ENCODE results near the gene MYCBP. TPM values are rescaled to one million over a fixed set of nuclear protein-coding genes. Genes with fewer than 3 reads are reported as not detected.
A peak's percentile ranks its signal among the peaks of the same experiment; 100 is the strongest.

Gene MYCBP, protein sequence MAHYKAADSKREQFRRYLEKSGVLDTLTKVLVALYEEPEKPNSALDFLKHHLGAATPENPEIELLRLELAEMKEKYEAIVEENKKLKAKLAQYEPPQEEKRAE
- 11.5 and 12.0 TPM in 2 replicates for total RNA-seq

DNA sequence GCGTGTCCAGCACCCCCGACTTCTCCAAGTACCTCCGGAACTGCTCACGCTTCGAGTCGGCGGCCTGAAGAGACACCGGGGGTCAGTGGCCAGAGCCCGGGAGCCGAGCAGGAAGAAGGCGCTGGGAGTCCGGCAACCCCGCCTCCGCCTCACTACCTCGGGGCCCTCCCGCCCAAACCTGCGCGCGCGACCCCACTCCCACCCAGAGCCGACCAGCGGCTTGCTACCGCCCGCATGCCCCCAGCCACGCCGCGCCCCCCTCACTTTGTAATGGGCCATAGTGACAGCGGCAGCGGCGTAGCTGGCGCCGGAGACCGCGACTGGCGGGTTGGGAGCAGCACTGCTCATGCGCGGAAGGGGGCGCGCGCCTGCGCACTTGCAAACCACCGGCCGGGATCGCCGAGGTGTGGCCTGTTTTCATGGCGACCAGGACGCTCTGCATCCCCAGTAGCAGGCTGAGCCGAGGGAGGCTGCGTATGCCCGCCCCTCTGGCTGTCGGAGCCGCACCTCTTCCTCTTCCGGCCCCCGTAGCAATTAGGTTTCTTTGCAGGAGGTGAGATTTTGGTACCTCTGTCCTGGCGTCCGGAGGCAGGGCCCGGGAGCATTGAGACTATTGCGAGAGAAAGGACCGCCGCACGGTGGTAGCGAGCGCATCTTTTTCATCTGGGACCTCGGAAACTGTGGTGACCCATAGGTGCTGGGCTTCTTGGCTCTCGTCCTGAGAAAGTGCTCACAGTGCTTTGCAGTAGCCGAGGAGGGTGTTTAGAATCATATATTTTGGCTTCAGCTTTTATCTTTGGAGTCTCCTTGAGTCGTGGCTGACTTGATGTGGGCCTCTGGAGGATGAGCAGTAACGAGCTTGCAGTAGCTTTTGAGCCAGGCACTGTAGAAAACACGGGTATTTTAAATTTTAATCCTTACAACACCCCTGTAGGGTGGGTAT is at the start of gene MYCBP:
Gene MYCBP (minus strand): TSS at position 322 of the 943 bp plus-strand sequence. CDS start 43 bp downstream, at position 279.
- peak; percentile 85 for DNase-seq (ENCODE audit: low read depth)
- Histone ChIP-seq H3K4me3 (ENCODE audit: low read depth, low read length) (peak within 1 kb of the TSS; percentile 88), H3K27me3 (ENCODE audit: control insufficient read depth, insufficient read depth, low read length) (no peaks in the 10 kb centered on the region), H3K36me3 (ENCODE audit: control insufficient read depth, insufficient read depth, low read length) (no peaks in the 10 kb centered on the region)
- TF ChIP-seq, protein P1, sequence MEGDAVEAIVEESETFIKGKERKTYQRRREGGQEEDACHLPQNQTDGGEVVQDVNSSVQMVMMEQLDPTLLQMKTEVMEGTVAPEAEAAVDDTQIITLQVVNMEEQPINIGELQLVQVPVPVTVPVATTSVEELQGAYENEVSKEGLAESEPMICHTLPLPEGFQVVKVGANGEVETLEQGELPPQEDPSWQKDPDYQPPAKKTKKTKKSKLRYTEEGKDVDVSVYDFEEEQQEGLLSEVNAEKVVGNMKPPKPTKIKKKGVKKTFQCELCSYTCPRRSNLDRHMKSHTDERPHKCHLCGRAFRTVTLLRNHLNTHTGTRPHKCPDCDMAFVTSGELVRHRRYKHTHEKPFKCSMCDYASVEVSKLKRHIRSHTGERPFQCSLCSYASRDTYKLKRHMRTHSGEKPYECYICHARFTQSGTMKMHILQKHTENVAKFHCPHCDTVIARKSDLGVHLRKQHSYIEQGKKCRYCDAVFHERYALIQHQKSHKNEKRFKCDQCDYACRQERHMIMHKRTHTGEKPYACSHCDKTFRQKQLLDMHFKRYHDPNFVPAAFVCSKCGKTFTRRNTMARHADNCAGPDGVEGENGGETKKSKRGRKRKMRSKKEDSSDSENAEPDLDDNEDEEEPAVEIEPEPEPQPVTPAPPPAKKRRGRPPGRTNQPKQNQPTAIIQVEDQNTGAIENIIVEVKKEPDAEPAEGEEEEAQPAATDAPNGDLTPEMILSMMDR (IDR thresholded peaks at IDR 0.05; ENCODE audit: insufficient read depth, low read length, poor library complexity, severe bottlenecking): no peak

DNA sequence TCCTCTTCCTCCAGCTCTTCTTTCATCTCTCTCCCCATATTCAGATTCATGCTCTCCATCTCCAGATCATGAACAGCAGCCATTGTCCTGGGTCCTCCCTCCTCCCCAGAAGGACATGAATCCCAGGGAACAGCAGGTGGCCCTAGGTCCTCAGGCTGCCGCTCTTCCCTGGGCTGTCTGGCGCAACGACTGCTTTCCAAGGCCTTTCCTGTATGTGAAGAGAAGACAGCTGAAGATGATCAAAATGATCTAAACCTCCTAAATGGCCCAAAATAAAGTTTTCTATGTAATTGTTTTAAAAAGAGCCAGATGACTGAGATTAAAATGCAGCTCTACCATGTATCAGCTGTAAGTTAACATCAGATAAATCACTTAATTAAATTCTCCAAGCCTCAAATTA is 46.0 kb upstream of the MYCBP start:
- Histone ChIP-seq H3K4me3 (ENCODE audit: low read depth, low read length) (no peak overlapping the region), H3K36me3 (ENCODE audit: control insufficient read depth, insufficient read depth, low read length) (no peaks in the 10 kb centered on the region), H3K27me3 (ENCODE audit: control insufficient read depth, insufficient read depth, low read length) (no peaks in the 10 kb centered on the region)
- no peak for DNase-seq (ENCODE audit: low read depth)
- TF ChIP-seq, protein P1 (IDR thresholded peaks at IDR 0.05; ENCODE audit: insufficient read depth, low read length, poor library complexity, severe bottlenecking): no peak

DNA sequence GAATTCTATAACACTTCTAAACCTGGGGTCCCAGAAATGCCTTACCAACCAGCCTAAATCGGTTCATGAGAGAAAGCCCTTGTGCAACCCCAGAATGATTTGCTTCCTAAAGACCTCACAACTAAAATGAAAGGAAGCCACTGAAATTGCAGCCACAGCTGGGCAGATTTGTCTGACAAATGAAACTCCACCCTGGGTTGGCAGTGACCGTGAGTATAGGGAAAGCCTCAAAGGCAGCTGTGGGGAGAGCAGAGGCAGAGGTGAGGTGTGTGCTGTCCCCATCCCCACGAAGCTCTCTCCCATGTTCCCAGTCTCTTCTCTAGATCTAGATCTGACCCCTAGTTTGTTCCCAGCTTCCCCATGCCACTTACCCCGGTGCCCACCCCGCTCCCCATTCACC is 45.4 kb upstream of the MYCBP start:
- no peak for DNase-seq (ENCODE audit: low read depth)
- H3K36me3 ChIP-seq (ENCODE audit: control insufficient read depth, insufficient read depth, low read length): no peaks in the 10 kb centered on the region
- no peak overlapping the region for H3K4me3 ChIP-seq (ENCODE audit: low read depth, low read length)
- TF ChIP-seq, protein P1 (IDR thresholded peaks at IDR 0.05; ENCODE audit: insufficient read depth, low read length, poor library complexity, severe bottlenecking): no peak
- no peaks in the 10 kb centered on the region for H3K27me3 ChIP-seq (ENCODE audit: control insufficient read depth, insufficient read depth, low read length)

DNA sequence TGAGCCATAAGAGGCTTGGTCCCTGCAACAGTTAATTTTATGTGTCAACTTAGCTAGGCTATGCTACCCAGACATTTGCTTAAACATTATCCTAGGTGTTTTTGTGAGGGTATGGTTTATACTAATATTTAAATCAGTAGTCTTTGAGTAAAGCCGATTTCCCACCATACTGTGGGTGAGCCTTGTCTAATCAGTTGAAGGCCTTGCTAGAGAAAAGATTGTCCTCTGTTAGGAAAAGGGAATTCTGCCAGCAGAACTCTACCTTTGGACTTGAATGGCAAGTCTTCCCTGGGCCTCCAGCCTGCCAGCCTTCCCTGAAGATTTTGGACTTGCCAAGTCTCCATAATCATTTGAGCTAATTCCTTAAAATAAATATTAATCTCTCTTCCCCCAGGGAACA is 44.6 kb upstream of the MYCBP start:
- TF ChIP-seq, protein P1 (IDR thresholded peaks at IDR 0.05; ENCODE audit: insufficient read depth, low read length, poor library complexity, severe bottlenecking): no peak
- H3K27me3 ChIP-seq (ENCODE audit: control insufficient read depth, insufficient read depth, low read length): no peaks in the 10 kb centered on the region
- no peak for DNase-seq (ENCODE audit: low read depth)
- no peaks in the 10 kb centered on the region for H3K36me3 ChIP-seq (ENCODE audit: control insufficient read depth, insufficient read depth, low read length)
- no peak overlapping the region for H3K4me3 ChIP-seq (ENCODE audit: low read depth, low read length)

DNA sequence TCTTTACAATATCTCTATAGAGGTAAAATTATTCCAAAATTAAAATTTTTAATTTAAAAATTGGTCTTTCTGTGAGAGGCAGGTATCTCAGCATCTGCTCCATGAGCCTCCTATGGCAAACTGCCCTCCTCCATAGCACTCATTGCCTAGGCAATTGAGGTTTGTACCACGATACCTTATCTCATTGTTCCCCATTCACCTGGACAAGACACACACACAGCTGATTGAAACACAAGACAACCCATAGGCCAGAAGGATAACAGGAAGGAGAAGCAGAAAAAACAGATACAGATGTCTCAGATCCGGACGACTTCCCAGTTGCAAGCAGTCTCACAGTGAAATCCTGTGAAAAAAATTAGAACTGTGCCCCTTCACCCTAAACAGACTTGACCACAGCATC is 44.2 kb upstream of the MYCBP start:
- no peak for DNase-seq (ENCODE audit: low read depth)
- TF ChIP-seq, protein P1 (IDR thresholded peaks at IDR 0.05; ENCODE audit: insufficient read depth, low read length, poor library complexity, severe bottlenecking): no peak
- Histone ChIP-seq H3K36me3 (ENCODE audit: control insufficient read depth, insufficient read depth, low read length) (no peaks in the 10 kb centered on the region), H3K27me3 (ENCODE audit: control insufficient read depth, insufficient read depth, low read length) (no peaks in the 10 kb centered on the region), H3K4me3 (ENCODE audit: low read depth, low read length) (no peak overlapping the region)

All from kidney epithelial cell (primary cell).